ENCODE measurements around the gene INPP5D. TPM values are rescaled to one million over a fixed set of nuclear protein-coding genes. Genes with fewer than 3 reads are reported as not detected.

Gene INPP5D
- total RNA-seq, 1 experiment from 2014 or later, result 12.7 TPM

DNA sequence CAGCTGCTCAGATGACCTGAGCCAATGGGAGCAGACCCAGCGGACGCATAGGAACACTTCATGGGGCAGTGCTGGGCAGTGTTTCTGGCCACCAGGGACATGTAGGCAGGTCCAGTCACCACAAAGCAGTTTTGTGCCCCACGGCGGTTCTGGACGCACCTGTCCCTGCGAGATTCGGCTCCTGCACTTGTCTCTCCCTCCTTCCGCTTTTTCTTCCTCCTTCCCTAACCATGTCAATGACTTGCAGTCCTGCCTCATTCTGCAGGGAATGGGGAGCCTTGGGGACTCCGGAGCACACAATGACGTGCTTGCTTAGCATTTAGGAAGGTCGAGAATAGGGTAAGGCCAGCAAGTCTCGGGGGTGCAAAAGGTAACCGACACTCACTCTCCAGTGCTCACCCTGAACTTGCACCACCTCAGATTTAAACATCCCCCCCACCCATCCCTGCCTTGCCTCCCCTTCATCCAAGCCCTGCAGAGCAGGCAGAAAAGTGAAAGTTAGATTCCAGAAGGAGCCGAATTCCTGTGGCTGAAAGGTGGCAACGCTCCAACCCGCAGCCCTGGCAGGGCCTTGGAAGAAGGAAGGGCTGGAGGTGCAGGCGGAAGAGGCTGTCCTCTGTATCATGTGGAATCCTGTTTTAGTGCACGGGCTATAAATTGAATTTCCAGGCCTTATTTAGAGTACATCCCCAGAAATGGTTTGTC is 150.9 kb downstream of the INPP5D start:
- Histone ChIP-seq H3K4me2 (ENCODE audit: insufficient read depth, insufficient read length, low read length) (no peak overlapping the region), H3K79me2 (ENCODE audit: insufficient read depth, low read length) (no peaks in the 10 kb centered on the region), H4K8ac (replicated peaks; ENCODE audit: insufficient read length, low read depth, low read length) (no peak overlapping the region), H3K79me1 (ENCODE audit: insufficient read depth, low read depth, low read length, poor library complexity, severe bottlenecking) (no peaks in the 10 kb centered on the region), H3K56ac (ENCODE audit: insufficient read length, low read depth, low read length) (no peak overlapping the region), H3K23me2 (ENCODE audit: insufficient read length, low read depth, low read length, poor library complexity, severe bottlenecking) (no peaks in the 10 kb centered on the region), H2BK120ac (ENCODE audit: low read depth, low read length, poor library complexity, severe bottlenecking) (no peak overlapping the region), H2BK12ac (ENCODE audit: insufficient read length, low read depth, low read length) (no peak overlapping the region), H2BK5ac (ENCODE audit: insufficient read length, low read length) (no peak overlapping the region), H3K27me3 (ENCODE audit: insufficient read depth, low read length) (no peaks in the 10 kb centered on the region), H3K4ac (ENCODE audit: low read depth, low read length) (no peak overlapping the region), H4K20me1 (ENCODE audit: control insufficient read depth, insufficient read depth, insufficient read length) (no peaks in the 10 kb centered on the region), H3K14ac (ENCODE audit: insufficient read depth, low read length) (no peak overlapping the region), H4K5ac (ENCODE audit: insufficient read length, low read depth, low read length) (no peak overlapping the region), H2BK20ac (ENCODE audit: low read depth, low read length, poor library complexity, severe bottlenecking) (no peak overlapping the region), H2AFZ (ENCODE audit: low read length) (no peak overlapping the region), H4K91ac (ENCODE audit: insufficient read length, low read depth, low read length) (no peak overlapping the region), H3K27ac (ENCODE audit: insufficient read length, low read depth, low read length) (no peak overlapping the region), H2AK5ac (ENCODE audit: insufficient read length, low read length) (no peak overlapping the region), H3K18ac (ENCODE audit: insufficient read length, low read depth, low read length) (no peak overlapping the region), H3K23ac (ENCODE audit: insufficient read length, low read depth, low read length) (no peak overlapping the region), H3K9me3 (ENCODE audit: control insufficient read depth, low read depth, low read length) (no peaks in the 10 kb centered on the region), H3T11ph (ENCODE audit: low read length) (no peak overlapping the region), H3K4me1 (ENCODE audit: insufficient read depth, low read length) (peaks cover 8% of the 10 kb centered on the region; the same call in 1 of the 2 replicates), H2BK15ac (ENCODE audit: low read depth, low read length) (no peak overlapping the region), H3K9ac (ENCODE audit: extremely low read depth, insufficient read length, low read length) (no peak overlapping the region)
- H3K9me3 Mint-ChIP-seq, result no peaks in the 10 kb centered on the region; a peak in 1 of 5 replicates
- peak overlapping the region in 2 of 3 experiments; percentile 63 to 72; a peak in 2 of 7 replicates for H3K27ac Mint-ChIP-seq
- H3K4me3 Mint-ChIP-seq, result no peak overlapping the region
- no peak for DNase-seq
- no CpG with 5 or more reads among the region's 18 CpGs for WGBS (ENCODE audit: extremely low coverage, insufficient read length, low lambda C conversion rate)
- H3K36me3 Mint-ChIP-seq (ENCODE audit: insufficient read depth in 1 of 3, low read depth in 3 of 3), result peaks cover 0 to 2% (median 0%) of the 10 kb centered on the region in 3 experiments; a peak in 2 of 7 replicates
- H3K4me1 Mint-ChIP-seq, result peaks cover 40 to 41% of the 10 kb centered on the region in 2 experiments
- TF ChIP-seq CTCF (conservative IDR thresholded peaks at IDR 0.05), result no peak
- peaks cover 4% of the 10 kb centered on the region for H3K27me3 Mint-ChIP-seq (ENCODE audit: low read depth)
